Cerebellar cortex (tissue), 1 donor: Measurements from ENCODE around the gene DSTN.

Experiments
- DNase-seq: peaks from one replicate; pipeline ENCODE4 v3.0.0-alpha.2; 2015; ENCODE audit warnings: low spot score

Gene DSTN

DNA sequence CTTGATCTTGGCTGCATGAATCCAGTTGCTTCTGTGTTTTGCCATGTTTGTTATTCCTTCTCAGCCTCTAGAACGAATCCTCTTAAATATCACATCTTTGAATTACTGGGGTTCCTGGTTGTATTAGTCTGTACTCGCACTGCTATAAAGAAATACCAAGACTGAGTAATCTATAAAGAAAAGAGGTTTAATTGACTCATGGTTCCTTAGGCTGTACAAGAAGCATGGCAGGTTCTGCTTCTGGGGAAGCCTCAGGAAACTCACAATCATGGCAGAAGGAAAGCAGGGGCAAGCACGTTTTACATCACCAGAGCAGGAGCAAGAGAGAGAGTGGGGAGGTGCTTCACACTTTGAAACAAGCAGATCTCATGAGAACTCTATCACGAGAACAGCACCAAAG lies 20.7 kb upstream of the DSTN start:
- no peak for DNase-seq

DNA sequence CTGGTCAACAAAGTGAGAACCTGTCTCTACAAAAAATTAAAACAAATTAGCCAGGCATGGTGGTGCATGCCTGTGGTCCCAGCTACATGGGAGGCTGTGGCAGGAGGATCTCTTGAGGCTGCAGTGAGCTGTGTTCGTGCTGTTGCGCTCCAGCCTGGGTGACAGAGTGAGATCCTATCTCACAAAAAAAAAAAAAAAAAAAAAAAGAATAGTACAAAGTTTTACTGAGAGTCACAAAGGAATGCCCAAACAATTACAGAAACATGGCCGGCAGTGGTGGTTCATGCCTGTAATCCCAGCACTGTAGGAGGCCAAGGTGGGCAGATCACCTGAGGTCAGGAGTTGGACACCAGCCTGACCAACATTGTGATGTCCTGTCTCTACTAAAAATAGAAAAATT lies 14.8 kb upstream of the DSTN start:
- no peak for DNase-seq

DNA sequence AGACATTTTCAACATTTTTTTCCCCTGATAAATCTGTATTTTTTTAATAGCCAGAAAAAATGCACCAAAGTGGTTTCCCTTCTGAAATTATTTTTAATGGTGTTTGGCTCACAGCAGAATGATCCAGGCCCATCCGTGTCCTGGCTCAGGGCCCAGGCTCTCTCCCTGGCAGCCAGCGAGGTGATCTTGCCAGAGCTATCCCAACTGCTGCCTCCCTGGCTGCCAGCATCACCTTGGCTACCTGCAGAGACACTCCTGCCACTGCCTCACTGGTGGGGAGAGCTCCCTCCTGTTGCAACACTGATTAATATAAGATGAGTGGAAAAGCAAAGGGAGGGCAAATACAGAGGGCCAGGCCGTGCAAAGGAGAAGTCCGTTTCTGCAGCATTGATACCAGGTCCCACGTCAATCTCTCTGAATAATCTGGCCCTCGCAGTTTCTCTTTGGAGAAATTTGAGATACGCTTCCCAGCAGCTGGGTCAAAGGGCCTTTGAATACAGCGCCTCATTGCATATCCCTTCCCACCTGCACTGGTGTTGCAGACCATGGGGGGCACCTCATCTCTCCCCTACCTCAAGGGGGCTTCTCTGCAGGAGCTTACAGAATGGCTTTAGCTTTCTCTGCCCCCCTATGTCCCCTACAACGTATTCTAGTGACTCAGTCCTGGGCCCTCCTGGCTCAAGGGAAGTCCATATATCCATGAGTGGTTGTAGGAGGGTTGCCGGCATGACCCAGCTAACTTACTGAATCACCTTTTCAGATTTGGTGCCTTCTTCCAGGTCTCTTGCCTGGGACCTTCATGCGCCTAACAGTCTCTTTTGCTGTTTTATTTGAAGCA lies 12.8 kb upstream of the DSTN start:
- DNase-seq, result peak; percentile 97

DNA sequence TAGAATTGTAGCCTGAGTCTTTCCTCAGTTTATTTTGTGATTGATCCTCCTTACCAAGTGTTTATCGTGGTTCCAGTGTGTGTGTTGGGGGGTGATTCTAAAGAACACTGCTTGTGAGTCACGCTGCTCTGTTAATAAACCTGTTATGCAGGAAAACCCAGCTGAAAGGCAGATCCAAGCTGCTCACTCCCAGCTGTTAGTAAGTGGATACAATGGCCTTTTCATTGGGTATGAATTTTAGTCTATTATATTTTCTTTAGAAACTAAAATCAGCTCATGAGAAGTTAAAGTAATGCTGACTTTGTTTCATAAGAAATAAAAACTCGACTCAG lies 12.2 kb upstream of the DSTN start:
- no peak for DNase-seq

DNA sequence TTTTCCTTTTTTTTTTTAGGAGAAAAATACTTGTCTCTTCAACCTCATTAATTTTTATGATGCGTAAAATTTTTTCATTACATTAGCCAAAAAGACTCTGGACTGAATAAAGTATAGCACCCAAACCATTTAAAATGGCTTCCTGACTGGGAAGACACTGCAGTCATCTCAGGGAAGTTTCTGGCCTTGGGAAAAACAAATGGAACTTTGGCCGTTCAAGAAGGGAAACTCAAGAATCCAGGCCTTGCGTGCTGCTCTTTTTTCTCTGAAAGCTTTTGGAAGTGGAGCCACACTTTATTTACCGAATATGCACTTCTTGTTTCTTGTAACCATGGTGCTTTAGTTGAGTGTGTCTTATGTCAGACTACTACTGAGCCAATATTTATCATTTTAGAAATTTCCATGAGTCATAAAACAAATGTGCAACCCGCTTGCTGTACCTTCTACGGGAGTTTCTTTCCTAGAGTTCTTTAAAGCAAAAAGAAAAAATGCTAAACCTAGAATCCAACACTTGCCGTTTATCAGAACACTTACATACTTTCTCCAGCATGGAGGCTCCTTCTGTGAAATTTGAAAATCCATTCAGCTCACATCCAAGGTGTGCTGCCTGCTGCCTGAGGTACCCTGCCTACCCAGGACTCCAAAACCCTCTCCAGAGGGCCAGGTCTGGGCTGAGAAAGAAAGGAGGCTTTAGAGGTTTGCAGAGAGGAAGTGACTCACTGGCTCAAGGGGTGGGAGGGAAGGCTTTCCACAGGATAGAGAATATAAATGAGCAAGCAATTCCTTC lies 11.5 kb upstream of the DSTN start:
- no peak for DNase-seq

DNA sequence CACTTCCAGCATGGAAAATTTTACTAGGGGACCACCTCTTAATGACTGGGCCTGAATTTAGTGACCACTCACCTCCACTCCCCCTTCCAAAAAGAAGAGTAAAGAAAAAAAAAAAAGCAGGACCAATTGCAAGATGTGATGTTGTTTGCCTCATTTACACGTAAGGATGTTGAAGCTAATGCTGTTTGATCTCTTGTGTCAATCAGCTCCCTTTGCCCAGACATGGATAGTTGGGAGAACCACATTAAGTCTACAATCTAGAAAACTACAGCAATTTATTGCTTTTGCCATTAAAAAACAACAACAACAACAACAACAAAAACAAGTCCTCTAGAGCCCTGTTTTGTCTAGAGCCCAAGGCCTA lies 11.0 kb upstream of the DSTN start:
- no peak for DNase-seq

DNA sequence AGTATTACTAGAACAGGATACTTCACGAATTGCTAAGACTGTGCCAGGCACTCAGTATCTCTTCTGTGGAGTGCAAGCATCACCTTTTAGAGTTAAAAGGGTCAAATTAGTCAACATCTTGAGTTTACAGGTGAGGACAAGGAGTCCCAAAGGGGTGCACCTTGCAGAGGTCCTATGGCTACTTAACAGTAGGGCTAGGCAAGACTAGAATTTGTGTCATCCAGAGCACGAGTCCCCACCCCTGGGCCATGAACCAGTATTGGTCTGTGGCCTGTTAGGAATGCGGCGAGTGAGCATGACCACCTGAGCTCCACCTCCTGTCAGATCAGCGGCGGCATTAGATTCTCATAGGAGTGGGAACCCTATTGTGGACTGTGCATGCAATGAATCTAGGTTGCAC lies 10.5 kb upstream of the DSTN start:
- DNase-seq, result no peak

DNA sequence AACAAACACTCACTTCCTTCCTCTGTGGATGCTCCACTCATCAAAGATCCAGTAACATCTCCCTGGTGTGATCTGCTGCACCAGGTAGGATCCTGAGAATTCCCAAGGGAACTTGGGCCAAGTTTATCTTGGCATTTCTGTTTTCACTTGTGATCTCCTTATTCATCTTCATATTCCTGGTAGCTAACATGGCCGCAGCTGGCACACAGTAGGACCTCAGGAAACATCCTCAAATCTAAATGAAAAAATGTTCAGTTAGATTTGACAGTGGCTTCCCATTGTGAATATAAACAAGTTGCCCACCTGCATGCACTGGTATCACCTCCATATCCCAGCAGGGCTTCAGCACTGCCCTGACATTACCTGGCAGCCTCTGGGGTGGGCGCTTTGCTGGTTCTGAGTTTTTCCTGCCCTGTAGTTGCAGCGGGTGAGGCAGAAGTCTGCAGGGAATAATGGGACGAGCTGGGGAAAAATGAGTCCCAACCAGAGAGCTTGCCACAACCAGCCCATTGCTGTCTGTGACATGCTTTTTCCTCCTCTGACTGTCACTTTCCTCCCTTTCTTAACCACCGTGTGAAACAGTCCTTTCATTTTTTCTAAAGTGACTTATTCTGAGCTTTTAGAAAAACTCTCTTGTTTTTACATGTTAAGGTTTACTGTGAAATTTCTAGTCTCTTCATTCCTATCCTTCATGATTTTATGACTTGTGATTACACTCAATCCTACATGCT lies 9.4 kb upstream of the DSTN start:
- DNase-seq, result no peak

DNA sequence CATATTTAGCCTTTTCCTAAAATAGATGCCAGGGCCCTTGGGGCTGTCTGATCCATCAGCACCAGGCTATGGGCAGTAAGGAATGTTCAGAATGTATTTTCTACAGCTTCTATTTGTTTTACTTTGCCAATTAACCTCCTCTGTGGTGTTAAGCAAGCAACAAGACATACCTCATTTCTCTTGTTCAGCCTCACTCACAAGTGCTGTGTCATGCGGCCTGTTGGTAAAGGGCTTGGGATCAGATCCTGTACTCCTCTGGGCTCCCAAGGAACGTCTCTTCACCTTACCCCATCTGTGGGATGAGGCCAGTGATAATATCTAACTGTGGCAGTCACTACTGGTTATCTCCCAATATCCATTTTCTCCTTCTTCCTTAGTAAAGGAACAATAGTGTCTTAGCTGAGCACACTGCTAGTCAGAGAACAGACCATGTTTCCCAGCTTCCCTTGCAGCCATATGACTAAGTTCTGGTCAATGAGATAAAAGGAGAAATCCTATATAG lies 7.0 kb upstream of the DSTN start:
- DNase-seq, result no peak

DNA sequence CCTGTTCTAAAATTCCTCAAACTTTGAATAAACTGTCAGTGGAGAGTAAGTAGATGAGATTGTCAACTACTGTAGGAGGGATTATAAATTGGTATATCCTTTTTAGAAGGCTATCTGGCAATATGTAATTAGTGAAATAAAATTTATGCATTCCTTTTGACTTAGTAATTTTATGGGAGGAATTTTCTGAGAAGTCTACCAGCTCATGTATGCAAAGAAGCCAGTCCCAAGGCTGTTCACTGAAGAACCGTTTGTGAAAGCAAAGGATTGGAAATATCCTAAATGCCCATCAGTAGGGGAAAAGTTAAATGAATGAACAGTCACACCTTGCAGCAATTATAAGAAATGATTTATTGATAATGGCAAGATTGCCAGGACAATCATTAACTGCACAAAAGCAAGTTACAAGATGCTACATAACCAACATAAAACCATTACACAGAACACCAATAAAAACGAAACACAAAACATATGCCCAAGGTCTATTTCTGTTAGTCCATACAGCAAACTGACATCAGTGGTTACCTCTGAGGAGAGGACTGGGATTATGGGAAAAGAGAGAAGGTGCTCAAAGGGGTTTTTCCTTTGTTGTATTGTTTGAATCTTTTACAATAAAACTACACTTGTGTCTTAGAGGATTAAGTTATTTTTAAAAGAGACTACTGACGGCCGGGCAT lies 4.6 kb upstream of the DSTN start:
- no peak for DNase-seq

DNA sequence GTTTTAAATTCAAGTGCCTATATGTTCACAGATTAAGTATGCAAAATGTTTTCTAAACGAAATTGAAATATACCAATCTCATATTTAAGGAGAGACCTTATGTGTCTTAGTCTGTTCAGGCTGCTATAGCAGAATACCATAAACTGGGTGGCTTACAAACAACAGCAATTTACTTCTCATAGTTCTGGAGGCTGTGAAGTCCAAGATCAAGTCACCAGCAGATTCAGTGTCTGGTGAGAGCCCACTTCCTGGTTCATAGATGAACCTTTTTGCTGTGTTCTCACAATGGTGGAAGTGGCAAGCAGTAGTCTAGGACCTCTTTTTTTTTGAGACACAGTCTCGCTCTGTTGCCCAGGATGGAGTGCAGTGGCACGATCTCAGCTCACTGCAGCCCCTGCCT lies 3.5 kb upstream of the DSTN start:
- DNase-seq, result no peak

DNA sequence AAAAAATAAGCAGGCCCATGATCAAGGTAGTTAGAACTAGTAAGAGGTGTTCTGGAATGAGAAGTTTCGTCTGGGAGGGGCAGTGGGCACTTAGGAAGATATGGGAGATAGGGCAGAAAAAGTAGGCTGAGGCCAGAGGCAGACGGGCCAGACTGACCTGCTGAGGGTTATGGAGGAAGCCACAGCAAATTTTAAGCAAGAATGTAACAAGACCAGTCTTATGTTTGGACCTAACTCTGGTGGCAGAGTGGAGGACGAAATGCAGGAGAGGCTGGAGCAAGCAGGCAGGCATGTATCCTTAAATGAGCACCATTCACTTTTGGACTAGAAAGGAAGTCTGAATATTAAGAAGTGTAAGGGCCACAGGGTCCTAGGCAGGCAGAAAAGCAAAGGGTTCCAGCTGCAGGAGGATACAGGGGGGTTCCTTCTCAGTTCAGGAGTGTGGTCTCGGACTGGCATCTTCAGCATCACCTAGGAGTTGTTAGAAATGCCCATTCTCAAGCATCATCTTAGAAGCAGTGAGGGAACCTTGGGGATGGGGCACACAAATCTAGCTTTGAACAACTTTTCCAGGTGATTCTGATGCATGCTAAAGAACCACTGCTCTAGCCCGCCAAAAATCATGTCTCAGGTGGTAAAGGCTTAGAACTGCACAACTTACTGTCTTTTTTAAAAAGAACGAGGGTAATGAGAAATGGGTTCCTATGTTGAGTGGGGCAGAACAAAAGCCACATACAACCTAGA lies 1.7 kb upstream of the DSTN start:
- DNase-seq, result no peak

DNA sequence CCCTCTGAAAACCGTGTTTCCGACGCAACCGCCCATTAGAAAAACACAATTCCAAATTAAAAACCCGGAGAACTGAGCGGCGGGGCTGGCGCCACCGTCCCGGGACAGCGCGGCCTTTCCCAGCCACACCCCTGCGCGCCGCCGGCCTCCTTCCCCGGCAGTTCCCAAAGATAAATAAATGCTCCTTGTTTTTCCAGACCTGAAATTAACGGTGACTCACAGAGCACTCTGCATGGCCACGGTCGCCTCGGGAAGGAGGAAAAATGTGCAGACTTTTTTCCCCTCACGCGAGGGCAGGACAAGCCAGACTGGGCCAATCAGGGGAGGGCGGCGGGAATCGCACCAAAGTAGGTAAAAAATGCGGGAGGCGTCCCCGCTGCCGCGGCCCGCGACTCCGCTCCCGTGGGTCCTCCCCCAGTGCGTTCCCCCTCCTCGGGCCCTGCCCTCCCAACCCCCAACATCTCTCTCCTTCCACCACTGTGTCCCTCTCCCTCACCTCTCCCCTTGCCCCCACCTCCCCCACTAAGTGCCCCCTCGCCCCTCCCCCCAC lies 828 bp upstream of the DSTN start:
- peak; percentile 79 for DNase-seq

DNA sequence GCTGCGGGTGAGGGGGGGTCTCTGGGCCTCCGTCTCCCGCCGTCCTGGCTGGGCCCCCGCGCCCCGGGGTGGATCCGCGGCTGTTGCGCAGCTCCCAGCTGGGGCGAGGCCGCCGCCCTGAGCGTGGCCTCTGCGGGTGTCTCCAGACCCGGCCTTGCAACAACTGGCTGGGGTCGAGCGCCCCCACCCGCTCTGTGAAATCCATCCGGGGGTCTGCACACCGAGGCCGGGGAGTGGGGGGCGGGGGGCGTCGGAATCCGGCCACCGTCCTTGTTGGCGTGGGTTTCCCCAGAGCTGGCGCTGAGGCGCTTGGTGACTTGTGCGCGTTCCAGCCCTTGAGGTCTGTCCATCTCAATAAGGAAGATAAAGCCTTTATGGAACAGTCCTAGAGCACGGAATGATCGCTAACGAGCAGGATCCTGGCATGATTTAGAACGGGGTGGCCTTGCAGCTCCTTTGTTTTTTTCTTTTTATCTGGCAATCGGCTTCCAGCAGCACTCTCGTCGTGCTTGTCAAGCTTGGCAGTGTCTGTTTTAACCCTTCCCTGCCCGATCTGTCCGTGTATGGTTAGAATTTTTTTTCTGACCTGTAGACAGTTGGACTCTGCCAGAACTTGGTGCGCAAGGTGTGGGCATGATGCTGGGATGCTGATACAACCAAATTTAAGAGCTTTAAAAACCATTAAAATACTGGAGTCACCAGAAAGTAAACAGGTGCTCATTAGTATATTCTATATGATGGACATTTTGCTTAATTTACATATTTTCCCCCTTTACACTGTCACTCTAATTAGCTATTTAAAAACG lies 675 bp downstream of the DSTN start:
- DNase-seq, result peak; percentile 72

DNA sequence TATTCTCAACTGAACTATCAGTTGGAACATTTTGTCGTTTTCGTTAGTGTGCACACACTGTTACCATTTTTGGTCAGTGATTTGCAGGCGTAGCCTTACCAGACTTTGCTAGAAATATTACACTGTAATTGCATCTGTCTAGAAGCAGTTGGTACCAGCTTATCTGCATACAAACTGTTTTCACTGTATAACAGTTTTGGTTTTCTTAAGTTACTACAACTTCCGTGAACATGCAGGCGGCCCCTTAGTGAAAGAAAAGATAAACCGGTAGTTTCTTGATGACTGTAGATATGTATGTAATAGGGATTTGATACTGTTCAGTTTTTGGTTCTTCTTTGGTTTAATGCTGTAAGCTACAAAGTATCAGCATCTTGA lies 1.3 kb downstream of the DSTN start:
- DNase-seq, result no peak

DNA sequence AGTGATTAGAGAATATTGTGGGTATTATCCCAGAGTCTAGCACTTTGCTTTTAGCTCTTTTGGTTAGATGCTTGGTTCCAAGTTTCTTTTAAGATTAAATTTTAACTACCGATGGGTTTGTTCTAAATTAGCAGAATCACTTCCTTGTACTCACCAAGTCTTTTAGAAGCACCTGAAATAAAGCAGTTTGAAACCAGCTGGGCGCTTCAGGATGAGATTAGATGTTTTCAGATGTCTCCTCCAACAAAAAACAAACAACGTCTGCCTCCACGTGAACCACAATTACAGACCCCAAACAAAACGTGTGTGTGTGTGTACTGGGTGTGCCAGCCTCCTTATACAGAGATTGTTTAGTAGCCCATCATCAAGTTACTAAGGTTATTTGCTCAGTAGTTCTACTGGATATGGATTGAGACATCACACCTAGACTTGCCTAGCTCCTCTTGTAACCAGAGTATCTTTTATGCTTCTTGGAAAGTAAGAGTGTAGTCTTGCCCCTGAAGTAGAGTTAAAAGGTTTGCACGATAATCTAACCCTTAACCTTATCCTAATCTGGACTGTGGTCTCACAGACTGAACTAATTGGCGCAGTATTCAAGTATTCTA lies 2.3 kb downstream of the DSTN start:
- DNase-seq, result no peak

DNA sequence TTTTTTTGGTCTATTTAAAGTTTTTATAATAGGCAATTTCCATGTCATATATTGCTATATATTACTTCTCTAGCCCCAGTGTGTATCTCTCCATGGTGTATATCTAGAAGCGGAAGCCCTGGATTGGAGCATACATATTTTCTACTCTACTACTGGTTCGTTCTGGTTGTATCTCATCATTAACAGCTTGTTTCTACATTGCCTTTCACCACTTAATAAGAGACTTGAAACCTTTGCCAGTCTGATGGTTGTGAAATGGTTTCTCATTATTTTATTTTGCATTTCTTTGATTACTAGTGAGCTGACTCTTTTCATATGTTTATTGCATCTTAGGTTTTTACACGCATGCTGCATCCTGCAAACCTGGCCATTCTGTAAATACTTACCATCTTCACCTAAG lies 3.6 kb downstream of the DSTN start:
- no peak for DNase-seq

DNA sequence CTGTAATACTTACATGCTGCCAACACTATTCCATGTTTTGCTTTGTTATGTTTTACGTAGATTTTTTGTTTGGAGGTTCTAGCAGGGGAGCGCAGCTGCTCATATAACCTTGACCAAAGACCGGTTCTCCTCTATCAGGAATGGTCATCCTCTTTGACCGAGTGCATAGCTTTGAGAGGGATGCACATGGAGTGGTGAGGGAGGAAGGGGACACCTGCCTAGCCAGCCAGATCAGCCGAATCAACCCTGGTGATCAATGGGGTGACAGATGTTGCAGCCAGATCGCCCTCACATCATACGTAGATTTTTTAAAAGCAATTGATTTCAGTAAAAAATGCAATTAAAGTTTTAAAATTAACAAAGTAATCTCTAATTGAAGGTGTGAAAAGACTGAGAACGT lies 6.3 kb downstream of the DSTN start:
- no peak for DNase-seq

DNA sequence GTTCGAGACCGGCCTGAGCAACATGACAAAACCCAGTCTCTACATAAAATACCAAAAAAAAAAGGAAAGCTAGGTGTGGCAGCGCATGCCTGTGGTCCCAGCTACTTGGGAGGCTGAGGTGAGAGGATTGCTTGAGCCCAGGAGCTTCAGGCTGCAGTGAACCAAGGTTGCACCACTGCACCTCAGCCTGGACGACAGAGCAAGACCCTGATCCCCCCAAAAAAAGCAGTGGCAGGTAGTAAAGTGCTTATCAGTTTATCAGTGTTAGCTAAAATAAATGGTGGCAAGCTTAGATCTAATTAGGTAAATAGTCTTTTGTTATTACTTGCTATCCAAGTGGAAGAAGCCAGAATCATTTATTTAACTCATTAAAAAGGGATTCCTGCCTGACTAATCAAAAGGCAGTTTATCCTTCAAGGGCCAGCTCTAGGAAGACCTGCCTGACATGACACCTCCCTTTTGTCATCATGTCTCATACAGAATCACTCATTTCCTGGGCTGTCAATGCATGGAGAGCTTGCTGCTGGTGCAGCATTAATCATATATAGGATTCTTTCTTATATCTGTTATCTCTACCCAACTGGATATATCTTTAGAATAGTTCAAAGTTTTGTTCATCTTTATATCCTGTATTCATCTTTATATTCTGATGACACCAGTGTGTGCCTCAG lies 9.6 kb downstream of the DSTN start:
- DNase-seq, result no peak

DNA sequence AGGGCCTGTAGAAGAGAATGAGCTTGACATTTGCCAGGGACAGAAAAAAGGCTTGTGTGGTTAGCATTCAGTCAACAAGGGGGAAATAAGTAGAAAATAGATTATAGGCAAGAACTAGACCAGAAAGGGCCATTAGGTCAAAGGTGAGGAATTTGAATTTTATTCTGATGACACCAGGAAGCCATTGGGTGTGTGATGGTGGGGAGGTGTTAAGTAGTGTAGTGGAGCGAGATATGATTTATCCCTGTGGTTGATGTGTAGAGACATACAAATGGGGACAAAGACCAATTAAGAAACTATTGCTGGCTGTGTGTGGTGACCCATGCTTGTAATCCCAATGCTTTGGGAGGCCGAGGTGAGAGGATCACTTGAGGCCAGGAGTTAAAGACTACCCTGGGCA lies 11.0 kb downstream of the DSTN start:
- no peak for DNase-seq
